Right lung (tissue), 5 donors: ENCODE results near the gene L3MBTL1. TPM values are rescaled to one million over a fixed set of nuclear protein-coding genes. Genes with fewer than 3 reads are reported as not detected.

Experiments
- DNase-seq, 2 donors: peaks; one replicate each; pipeline ENCODE4 v3.0.0-alpha.2; 2013
- polyA plus RNA-seq, 5 donors: library from polyadenylated mRNA; unstranded; fragments of 120-200 nt; gene quantifications; one replicate each; pipeline versions ENCODE4 v1.2.1 to v1.2.3, GENCODE V29; 2013; ENCODE audit warnings: inconsistent platforms in 1 of 5, low replicate concordance in 1 of 5; ENCODE audit not compliant: insufficient read length in 5 of 5, insufficient read depth in 1 of 5

L3MBTL1 gene
- polyA plus RNA-seq, 5 donors: 12.6 to 23.2 (median 16.7) TPM

GRCh38 chr20:43534791-43535350, 27.4 kb downstream of the L3MBTL1 start:
- no peak for DNase-seq

- DNase-seq: no peak
These were observed 28.0 kb downstream of the L3MBTL1 start for GRCh38 chr20:43535370-43536004.

- DNase-seq: no peak
These were observed 28.7 kb downstream of the L3MBTL1 start for GRCh38 chr20:43536041-43536816.

- DNase-seq: no peak
These were observed 29.4 kb downstream of the L3MBTL1 start for GRCh38 chr20:43536817-43537440.

GRCh38 chr20:43537921-43538877, 30.7 kb downstream of the L3MBTL1 start:
- DNase-seq: peak; percentile 27 to 56

GRCh38 chr20:43538878-43539700, 31.6 kb downstream of the L3MBTL1 start:
- DNase-seq: no peak

- no peak for DNase-seq
These were observed 32.6 kb downstream of the L3MBTL1 start for GRCh38 chr20:43539975-43540672.

GRCh38 chr20:43540673-43541060, 33.2 kb downstream of the L3MBTL1 start:
- DNase-seq: no peak

- DNase-seq: no peak
These were observed 33.7 kb downstream of the L3MBTL1 start for GRCh38 chr20:43541214-43541613.

GRCh38 chr20:43542161-43542560, 34.7 kb downstream of the L3MBTL1 start:
- DNase-seq: no peak

GRCh38 chr20:43542674-43543073, 35.2 kb downstream of the L3MBTL1 start:
- DNase-seq: no peak

GRCh38 chr20:43543138-43543537, 35.6 kb downstream of the L3MBTL1 start:
- no peak for DNase-seq

GRCh38 chr20:43544501-43544900, 37.0 kb downstream of the L3MBTL1 start:
- no peak for DNase-seq

- DNase-seq: no peak
These were observed 38.5 kb downstream of the L3MBTL1 start for GRCh38 chr20:43545837-43546578.

- DNase-seq: no peak
These were observed 40.9 kb downstream of the L3MBTL1 start for GRCh38 chr20:43548273-43548880.

GRCh38 chr20:43549416-43550065, 42.0 kb downstream of the L3MBTL1 start:
- peak in 1 of 2 donors; percentile 35 for DNase-seq

- no peak for DNase-seq
These were observed 43.0 kb downstream of the L3MBTL1 start for GRCh38 chr20:43550456-43550855.

GRCh38 chr20:43554369-43554768, 46.9 kb downstream of the L3MBTL1 start:
- DNase-seq: no peak
